OCI-LY1 (cell line): ENCODE measurements around the gene RAB40C.

Source experiments
- H2AFZ ChIP-seq: fragments of 200-600 bp; sonication (generic), shearing (Covaris generic); 2 replicates; pipeline ENCODE4 v1.6.0; 2014; ENCODE audit warnings: antibody characterized with exemption, mild to moderate bottlenecking, low read length
- H3F3A ChIP-seq: fragments of 200-600 bp; sonication (generic), shearing (Covaris generic); 2 replicates; pipeline ENCODE4 v1.6.0; 2014; ENCODE audit warnings: mild to moderate bottlenecking, antibody characterized with exemption, low read length, moderate library complexity; ENCODE audit not compliant: insufficient read depth
- H3K27ac ChIP-seq: fragments of 200-600 bp; sonication (generic); 2 replicates; pipeline ENCODE4 v1.5.1; 2014; ENCODE audit warnings: low read length, mixed run types, mild to moderate bottlenecking, low read depth; ENCODE audit not compliant: poor library complexity, severe bottlenecking
- H3K27me3 ChIP-seq: fragments of 200-600 bp; sonication (generic); 2 replicates; pipeline ENCODE4 v1.6.0; 2014; ENCODE audit warnings: antibody characterized with exemption, mild to moderate bottlenecking, low read length, moderate library complexity; ENCODE audit not compliant: insufficient read depth
- H3K36me3 ChIP-seq: fragments of 200-600 bp; sonication (generic); 2 replicates; pipeline ENCODE4 v1.6.1; 2014; ENCODE audit warnings: mild to moderate bottlenecking, antibody characterized with exemption, low read length, moderate library complexity, mixed read lengths; ENCODE audit not compliant: insufficient read depth
- H3K4me1 ChIP-seq: fragments of 200-600 bp; sonication (generic); 2 replicates; pipeline ENCODE4 v1.5.1; 2014; ENCODE audit warnings: mild to moderate bottlenecking, low read length, moderate library complexity; ENCODE audit not compliant: insufficient read depth, severe bottlenecking
- H3K4me2 ChIP-seq: fragments of 200-600 bp; sonication (generic), shearing (Covaris generic); 2 replicates; pipeline ENCODE4 v1.6.1; 2014; ENCODE audit warnings: low read length
- H3K4me3 ChIP-seq: fragments of 200-600 bp; sonication (generic); 2 replicates; pipeline ENCODE4 v1.5.1; 2014; ENCODE audit warnings: low read length, low read depth, mild to moderate bottlenecking, mixed read lengths; ENCODE audit not compliant: poor library complexity, severe bottlenecking
- H3K79me2 ChIP-seq: fragments of 200-600 bp; shearing (Covaris generic); 2 replicates; pipeline ENCODE4 v1.6.1; 2016; ENCODE audit warnings: mixed run types, low read length, mixed read lengths; ENCODE audit not compliant: insufficient read depth
- H3K9ac ChIP-seq: fragments of 200-600 bp; sonication (generic), shearing (Covaris generic); 2 replicates; pipeline ENCODE4 v1.6.1; 2014; ENCODE audit warnings: mild to moderate bottlenecking, low read length, mixed read lengths
- H3K9me2 ChIP-seq: fragments of 200-600 bp; sonication (generic), shearing (Covaris generic); 2 replicates; pipeline ENCODE4 v1.6.1; 2014; ENCODE audit warnings: low read depth, mild to moderate bottlenecking, low read length, mixed read lengths
- H3K9me3 ChIP-seq: fragments of 200-600 bp; shearing (Covaris generic); 2 replicates; pipeline ENCODE4 v1.6.1; 2014; ENCODE audit warnings: low read length, mixed read lengths
- H4K20me1 ChIP-seq: fragments of 200-600 bp; sonication (generic), shearing (Covaris generic); 2 replicates; pipeline ENCODE4 v1.6.0; 2016; ENCODE audit warnings: mild to moderate bottlenecking, low read length; ENCODE audit not compliant: insufficient read depth
- CTCF ChIP-seq: fragments of 200-600 bp; sonication (generic), shearing (Covaris generic); IDR thresholded peaks from 2 replicates; pipeline ENCODE4 v1.5.1; 2017; ENCODE audit warnings: mild to moderate bottlenecking, antibody characterized with exemption, low read length, moderate library complexity, mixed read lengths
- EZH2 ChIP-seq: fragments of 200-600 bp; sonication (generic), shearing (Covaris generic); IDR thresholded peaks from 2 replicates; pipeline ENCODE4 v1.8.0; 2017; ENCODE audit warnings: borderline replicate concordance, mixed run types, mild to moderate bottlenecking, antibody characterized with exemption, low read length, moderate library complexity, mixed read lengths

The RAB40C gene

GRCh38 chr16:641326-642188 lies 51.7 kb downstream of the RAB40C start, which contains the start of gene MCRIP2:
Gene MCRIP2 (plus strand): TSS chr16:641828. CDS start chr16:641992, 164 bp downstream.
- Histone ChIP-seq H3K79me2 (no peaks in the 10 kb centered on the region), H3K9me2 (no peaks in the 10 kb centered on the region), H3K4me1 (peaks cover 46% of the 10 kb centered on the region), H3K36me3 (peaks cover 5% of the 10 kb centered on the region; the same call in 1 of the 2 replicates), H3K4me2 (peak within 1 kb of the TSS; percentile 82), H3K9ac (peak within 1 kb of the TSS; percentile 80), H3K27ac (peak within 1 kb of the TSS; percentile 40), H2AFZ (no peak within 1 kb of the TSS), H3K9me3 (no peaks in the 10 kb centered on the region), H3K4me3 (peak within 1 kb of the TSS; percentile 80), H4K20me1 (no peaks in the 10 kb centered on the region), H3F3A (no peaks in the 10 kb centered on the region), H3K27me3 (no peaks in the 10 kb centered on the region)
- TF ChIP-seq CTCF (no peak), EZH2 (no peak)

GRCh38 chr16:642189-643049 lies 52.6 kb downstream of the RAB40C start:
- Histone ChIP-seq H3K79me2 (no peaks in the 10 kb centered on the region), H3K4me2 (peak overlapping the region; percentile 82), H3K27ac (peak overlapping the region; percentile 40), H4K20me1 (no peaks in the 10 kb centered on the region), H3K4me3 (peak overlapping the region; percentile 80), H3K9me3 (no peaks in the 10 kb centered on the region), H3K9ac (peak overlapping the region; percentile 80), H3K27me3 (no peaks in the 10 kb centered on the region), H3F3A (no peaks in the 10 kb centered on the region), H3K9me2 (no peaks in the 10 kb centered on the region), H3K36me3 (peaks cover 10% of the 10 kb centered on the region; the same call in 1 of the 2 replicates), H2AFZ (no peak overlapping the region), H3K4me1 (peaks cover 50% of the 10 kb centered on the region)
- TF ChIP-seq EZH2 (no peak), CTCF (no peak)

- no peaks in the 10 kb centered on the region for H3K27me3 ChIP-seq
- H3K79me2 ChIP-seq = no peaks in the 10 kb centered on the region
- H3K9me2 ChIP-seq = no peaks in the 10 kb centered on the region
- no peak overlapping the region for H2AFZ ChIP-seq
- peak overlapping the region; percentile 80 for H3K9ac ChIP-seq
- peak overlapping the region; percentile 82 for H3K4me2 ChIP-seq
- no peaks in the 10 kb centered on the region for H3K9me3 ChIP-seq
- peak overlapping the region; percentile 80 for H3K4me3 ChIP-seq
- no peaks in the 10 kb centered on the region for H4K20me1 ChIP-seq
- no peaks in the 10 kb centered on the region for H3F3A ChIP-seq
- H3K4me1 ChIP-seq = peaks cover 52% of the 10 kb centered on the region
- peak overlapping the region; percentile 40 for H3K27ac ChIP-seq
- H3K36me3 ChIP-seq = peaks cover 12% of the 10 kb centered on the region; the same call in 1 of the 2 replicates
- TF ChIP-seq CTCF = no peak
- TF ChIP-seq EZH2 = no peak
These were observed 53.1 kb downstream of the RAB40C start for GRCh38 chr16:643050-643368.
